Small intestine (tissue), 7 donors: Measurements from ENCODE around the gene RAB6A. TPM values are rescaled to one million over a fixed set of nuclear protein-coding genes. Genes with fewer than 3 reads are reported as not detected.
"Not testable (repeated sequence)": the region's sequence is repeated elsewhere in the genome, so short reads cannot be mapped to it uniquely, and the experiment has no call there.

Source experiments
- DNase-seq, 2 donors: peaks; one replicate each; pipeline versions ENCODE4 v3.0.0 to v3.0.0-alpha.2; 2013
- FAIRE-seq: peaks from 2 replicates; lab custom pipeline; 2012; peaks lifted over from hg19 to GRCh38; lab: Jason Lieb, UNC
- H3K27ac ChIP-seq, 3 donors: one replicate each; pipeline ENCODE4 v1.5.1; 2013; ENCODE audit warnings: low read length in 2 of 3, mild to moderate bottlenecking in 2 of 3, control low read depth in 1 of 3, inconsistent platforms in 1 of 3, low read depth in 1 of 3, moderate library complexity in 1 of 3
- H3K27me3 ChIP-seq, 3 donors: one replicate each; pipeline ENCODE4 v1.6.1; 2013; ENCODE audit warnings: low read length in 3 of 3, inconsistent platforms in 1 of 3; ENCODE audit not compliant: control insufficient read depth in 3 of 3, insufficient read depth in 3 of 3
- H3K36me3 ChIP-seq, 3 donors: one replicate each; pipeline ENCODE4 v1.6.1; 2013; ENCODE audit warnings: low read length in 3 of 3, inconsistent platforms in 1 of 3, low read depth in 1 of 3, mild to moderate bottlenecking in 1 of 3, moderate library complexity in 1 of 3; ENCODE audit not compliant: control insufficient read depth in 3 of 3, insufficient read depth in 2 of 3
- H3K4me1 ChIP-seq, 3 donors: one replicate each; pipeline ENCODE4 v1.6.1; 2013; ENCODE audit warnings: low read length in 2 of 3, inconsistent platforms in 1 of 3, low read depth in 1 of 3, mild to moderate bottlenecking in 1 of 3, moderate library complexity in 1 of 3; ENCODE audit not compliant: control insufficient read depth in 3 of 3, insufficient read depth in 2 of 3
- H3K4me3 ChIP-seq, 3 donors: one replicate each; pipeline ENCODE4 v1.5.1; 2013; ENCODE audit warnings: low read length in 3 of 3, control low read depth in 1 of 3, inconsistent platforms in 1 of 3, low read depth in 1 of 3, mild to moderate bottlenecking in 1 of 3, moderate library complexity in 1 of 3
- H3K9me3 ChIP-seq, 2 donors: one replicate each; pipeline ENCODE4 v1.6.1; 2013; ENCODE audit warnings: low read depth in 1 of 2, low read length in 1 of 2; ENCODE audit not compliant: control insufficient read depth in 2 of 2, insufficient read depth in 1 of 2
- WGBS, 3 donors: extraction: QIAGEN DNeasy Blood & Tissue Kit; methylation state at CpG; one replicate each; pipeline ENCODE4 v1.1.7; 2013; 5-methylcytosine and 5-hydroxymethylcytosine counted together
- polyA plus RNA-seq, 4 donors: library from polyadenylated mRNA; stranded (reverse) in 3 of 4; unstranded in 1 of 4; fragments of 200-250 nt in 3 of 4; fragments of 120-200 nt in 1 of 4; gene quantifications; one replicate each; pipeline versions ENCODE4 v1.2.1 to v1.2.3, GENCODE V29; 2013
- donor health status: healthy with polysubstance abuse.
- donor health status: control.
- donor health status: control.
- donor health status: Bipolar disorder and iron deficiency.
- donor health status: healthy.

Gene RAB6A
- polyA plus RNA-seq, 4 donors: 71.8 to 127 (median 95.8) TPM

- DNase-seq: no peak
- no peak for FAIRE-seq
- Histone ChIP-seq H3K27me3 (no peaks in the 10 kb centered on the region), H3K9me3 (no peaks in the 10 kb centered on the region), H3K27ac (no peak overlapping the region), H3K4me1 (no peaks in the 10 kb centered on the region), H3K36me3 (peaks cover 0 to 17% (median 6%) of the 10 kb centered on the region in 3 donors), H3K4me3 (no peak overlapping the region)
- WGBS, 3 donors: 91 to 94% (median 92%) methylated on average over 19 of the region's 19 CpGs
Observed at GRCh38 chr11:73795925-73796632, 35.2 kb upstream of the RAB6A start.

- no peak for FAIRE-seq
- peaks cover 0 to 10% (median 2%) of the 10 kb centered on the region in 3 donors for H3K4me1 ChIP-seq
- no peaks in the 10 kb centered on the region for H3K27me3 ChIP-seq
- peaks cover 0 to 16% (median 4%) of the 10 kb centered on the region in 3 donors for H3K36me3 ChIP-seq
- no peak overlapping the region for H3K27ac ChIP-seq
- H3K9me3 ChIP-seq: no peaks in the 10 kb centered on the region
- H3K4me3 ChIP-seq: no peak overlapping the region
- no peak for DNase-seq
Observed at GRCh38 chr11:73792584-73792983, 31.7 kb upstream of the RAB6A start.

- Histone ChIP-seq H3K4me3 (no peak overlapping the region), H3K27me3 (no peaks in the 10 kb centered on the region), H3K36me3 (peaks cover 0 to 2% (median 0%) of the 10 kb centered on the region in 3 donors), H3K27ac (peak overlapping the region in 1 of 3 donors; percentile 90), H3K4me1 (peaks cover 0 to 10% (median 2%) of the 10 kb centered on the region in 3 donors), H3K9me3 (no peaks in the 10 kb centered on the region)
- 66 to 82% (median 72%) methylated on average over 5 of the region's 5 CpGs for WGBS, 3 donors
- FAIRE-seq: no peak
- peak in 1 of 2 donors; percentile 50 for DNase-seq
Observed at GRCh38 chr11:73789279-73789670, 28.4 kb upstream of the RAB6A start.

GRCh38 chr11:73787643-73788558, 27.0 kb upstream of the RAB6A start, which contains the start of gene MRPL48:
Gene MRPL48, plus strand, starts transcription at chr11:73787874. Its CDS starts 98 bp downstream, at chr11:73787972.
- Histone ChIP-seq H3K4me1 (peaks cover 2 to 23% (median 3%) of the 10 kb centered on the region in 3 donors), H3K27me3 (no peaks in the 10 kb centered on the region), H3K9me3 (no peaks in the 10 kb centered on the region), H3K27ac (peak within 1 kb of the TSS; percentile 90 to 97 (median 92)), H3K4me3 (peak within 1 kb of the TSS; percentile 69 to 75 (median 73)), H3K36me3 (no peaks in the 10 kb centered on the region)
- FAIRE-seq: no peak
- DNase-seq: peak; percentile 94 to 96
- WGBS, 3 donors: 1 to 3% (median 1%) methylated on average over 37 to 44 of the region's 44 CpGs

GRCh38 chr11:73787051-73787642, 26.3 kb upstream of the RAB6A start:
- Histone ChIP-seq H3K36me3 (no peaks in the 10 kb centered on the region), H3K4me3 (peak overlapping the region; percentile 69 to 75 (median 73)), H3K27me3 (no peaks in the 10 kb centered on the region), H3K9me3 (no peaks in the 10 kb centered on the region), H3K4me1 (peaks cover 2 to 23% (median 3%) of the 10 kb centered on the region in 3 donors), H3K27ac (peak overlapping the region; percentile 90 to 97 (median 92))
- FAIRE-seq (no peak), DNase-seq (no peak)
- 15 to 49% (median 43%) methylated on average over 17 of the region's 17 CpGs for WGBS, 3 donors

- not testable (repeated sequence) for DNase-seq, H3K9me3 ChIP-seq, H3K27ac ChIP-seq, H3K36me3 ChIP-seq, FAIRE-seq, H3K27me3 ChIP-seq, H3K4me3 ChIP-seq
- H3K4me1 ChIP-seq: peaks cover 2 to 23% (median 3%) of the 10 kb centered on the region in 3 donors
Observed at GRCh38 chr11:73785467-73785866, 24.6 kb upstream of the RAB6A start.

- no peak for FAIRE-seq
- H3K27ac ChIP-seq: no peak overlapping the region
- DNase-seq: no peak
Observed at GRCh38 chr11:73784734-73785133, 23.9 kb upstream of the RAB6A start.

GRCh38 chr11:73784080-73784634, 23.3 kb upstream of the RAB6A start:
- Histone ChIP-seq H3K4me1 (peaks cover 2 to 20% (median 3%) of the 10 kb centered on the region in 3 donors), H3K36me3 (no peaks in the 10 kb centered on the region), H3K27me3 (no peaks in the 10 kb centered on the region), H3K27ac (peak overlapping the region in 2 of 3 donors; percentile 74 to 77), H3K9me3 (no peaks in the 10 kb centered on the region), H3K4me3 (no peak overlapping the region)
- 86 to 88% (median 87%) methylated on average over 6 of the region's 6 CpGs for WGBS, 3 donors
- FAIRE-seq (no peak), DNase-seq (no peak)

More at GRCh38 chr11:73784734-73785133, 23.9 kb upstream of the RAB6A start:
- peaks cover 2 to 23% (median 3%) of the 10 kb centered on the region in 3 donors for H3K4me1 ChIP-seq
- H3K9me3 ChIP-seq: no peaks in the 10 kb centered on the region
- WGBS, 3 donors: 92 to 94% (median 92%) methylated on average over 1 of the region's 1 CpG
- no peaks in the 10 kb centered on the region for H3K27me3 ChIP-seq
- no peaks in the 10 kb centered on the region for H3K36me3 ChIP-seq
- no peak overlapping the region for H3K4me3 ChIP-seq
